Gastrocnemius medialis (tissue), 4 donors: ENCODE measurements around the gene DDAH1. TPM values are rescaled to one million over a fixed set of nuclear protein-coding genes. Genes with fewer than 3 reads are reported as not detected.

Experiments
- ATAC-seq, 2 donors: fragments of 150-250 bp; one replicate each; pipeline ENCODE4 v1.9.1; 2016
- DNase-seq, 2 donors: peaks; one replicate each; pipeline ENCODE4 v3.0.0-alpha.2; 2019
- H3K27ac ChIP-seq, 4 donors: fragments of 200-600 bp; sonication (generic); 1 replicate in 1 of 4; 2 replicates in 3 of 4; pipeline ENCODE4 v1.5.1; 2016 to 2018; ENCODE audit warnings: mild to moderate bottlenecking in 2 of 4, moderate library complexity in 1 of 4
- H3K27me3 ChIP-seq, 3 donors: fragments of 200-600 bp; sonication (generic) in 2 of 3; 1 replicate in 1 of 3; 2 replicates in 2 of 3; pipeline versions ENCODE4 v1.5.1 to v1.6.0; 2016 to 2019; ENCODE audit warnings: mild to moderate bottlenecking in 1 of 3, moderate library complexity in 1 of 3
- H3K36me3 ChIP-seq, 2 donors: fragments of 200-600 bp; sonication (generic) in 1 of 2; one replicate each; pipeline ENCODE4 v1.5.1; 2017 to 2018
- H3K4me1 ChIP-seq, 2 donors: fragments of 200-600 bp; sonication (generic) in 1 of 2; one replicate each; pipeline ENCODE4 v1.5.1; 2016 to 2017; ENCODE audit warnings: mild to moderate bottlenecking in 2 of 2
- H3K4me3 ChIP-seq, 4 donors: fragments of 200-600 bp; sonication (generic) in 3 of 4; 1 replicate in 1 of 4; 2 replicates in 3 of 4; pipeline ENCODE4 v1.5.1; 2016 to 2019; ENCODE audit warnings: mild to moderate bottlenecking in 2 of 4
- H3K9me3 ChIP-seq, 3 donors: fragments of 200-600 bp; sonication (generic) in 2 of 3; 1 replicate in 1 of 3; 2 replicates in 2 of 3; pipeline ENCODE4 v1.5.1; 2016 to 2019
- POLR2A ChIP-seq, 2 donors: fragments of 450-650 bp; IDR thresholded peaks; one replicate each; pipeline ENCODE4 v1.6.1; 2017; ENCODE audit warnings: antibody characterized with exemption in 2 of 2, mild to moderate bottlenecking in 2 of 2, moderate library complexity in 2 of 2
- in situ Hi-C, 4 donors: fragments of 200-750 bp; cut with MboI; loops; one replicate each; pipeline versions ENCODE4 v1.15.0 to v1.8.0; 2017; ENCODE audit warnings: low sequenced_read_pairs in 4 of 4
- intact Hi-C: fragments of 100-400 bp; cut with DNase I; formaldehyde crosslinking; loops from one replicate; pipeline ENCODE4 v1.15.1; 2023; ENCODE audit warnings: low total_unique reads
- total RNA-seq, 4 donors: library from RNA; depleted of rRNA; stranded (reverse); fragments of >200 nt; gene quantifications; one replicate each; pipeline versions ENCODE4 v1.1.0 to v1.2.3, GENCODE V29; 2016
- TF ChIP-seq, protein P1 (sequence below), 5 experiments: fragments of 450-650 bp in 3 of 5; fragments of 200-600 bp in 2 of 5; sonication (generic) in 2 of 5; IDR thresholded peaks in 4 of 5; conservative IDR thresholded peaks in 1 of 5; 1 replicate in 4 of 5; 2 replicates in 1 of 5; pipeline ENCODE4 v1.5.1; 2016 to 2019; ENCODE audit warnings: antibody characterized with exemption in 5 of 5, mild to moderate bottlenecking in 3 of 5, moderate library complexity in 3 of 5

Gene DDAH1
- total RNA-seq, 4 donors from 2014 or later: 5.9 to 28.7 (median 13.2) TPM

DNA sequence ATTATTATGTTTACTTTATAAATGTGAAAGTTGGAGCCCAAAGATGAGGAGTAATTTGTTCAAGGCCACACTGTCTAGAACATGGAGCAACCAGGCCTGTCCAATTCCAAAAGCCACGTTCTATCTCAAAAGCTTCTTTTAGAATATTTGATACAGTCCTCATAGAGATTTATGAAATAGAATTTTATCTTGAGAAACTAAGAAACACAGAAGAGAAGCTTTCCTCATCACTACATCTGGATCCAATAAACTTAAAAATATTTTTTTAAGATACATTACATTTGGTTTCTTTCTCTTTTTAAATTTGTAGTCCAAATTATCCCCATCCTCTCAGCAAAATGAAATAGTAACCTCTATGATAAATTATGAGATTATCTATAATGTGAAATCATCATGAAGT lies 58.9 kb downstream of the DDAH1 start:
- Histone ChIP-seq H3K4me1 (peaks cover 21 to 23% of the 10 kb centered on the region in 2 donors), H3K4me3 (no peak overlapping the region), H3K27me3 (no peaks in the 10 kb centered on the region), H3K27ac (no peak overlapping the region), H3K9me3 (no peaks in the 10 kb centered on the region), H3K36me3 (no peaks in the 10 kb centered on the region)
- TF ChIP-seq, protein P1, sequence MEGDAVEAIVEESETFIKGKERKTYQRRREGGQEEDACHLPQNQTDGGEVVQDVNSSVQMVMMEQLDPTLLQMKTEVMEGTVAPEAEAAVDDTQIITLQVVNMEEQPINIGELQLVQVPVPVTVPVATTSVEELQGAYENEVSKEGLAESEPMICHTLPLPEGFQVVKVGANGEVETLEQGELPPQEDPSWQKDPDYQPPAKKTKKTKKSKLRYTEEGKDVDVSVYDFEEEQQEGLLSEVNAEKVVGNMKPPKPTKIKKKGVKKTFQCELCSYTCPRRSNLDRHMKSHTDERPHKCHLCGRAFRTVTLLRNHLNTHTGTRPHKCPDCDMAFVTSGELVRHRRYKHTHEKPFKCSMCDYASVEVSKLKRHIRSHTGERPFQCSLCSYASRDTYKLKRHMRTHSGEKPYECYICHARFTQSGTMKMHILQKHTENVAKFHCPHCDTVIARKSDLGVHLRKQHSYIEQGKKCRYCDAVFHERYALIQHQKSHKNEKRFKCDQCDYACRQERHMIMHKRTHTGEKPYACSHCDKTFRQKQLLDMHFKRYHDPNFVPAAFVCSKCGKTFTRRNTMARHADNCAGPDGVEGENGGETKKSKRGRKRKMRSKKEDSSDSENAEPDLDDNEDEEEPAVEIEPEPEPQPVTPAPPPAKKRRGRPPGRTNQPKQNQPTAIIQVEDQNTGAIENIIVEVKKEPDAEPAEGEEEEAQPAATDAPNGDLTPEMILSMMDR (IDR thresholded peaks at IDR 0.05 in 4 of 5, conservative IDR thresholded peaks at IDR 0.05 in 1 of 5): no peak
- TF ChIP-seq POLR2A (IDR thresholded peaks at IDR 0.05): no peak
- in situ Hi-C loops: no loop called here
- ATAC-seq (no peak), DNase-seq (no peak)
- intact Hi-C loops: loop anchor here (5.0 kb wide), 1 partner anchor 176 kb away; the partner anchor contains the start of gene CCN1

GRCh38 chr1:85404408-85404807 lies 60.6 kb downstream of the DDAH1 start:
- Histone ChIP-seq H3K9me3 (no peaks in the 10 kb centered on the region), H3K4me1 (peaks cover 21 to 23% of the 10 kb centered on the region in 2 donors), H3K27ac (no peak overlapping the region), H3K27me3 (no peaks in the 10 kb centered on the region), H3K4me3 (no peak overlapping the region), H3K36me3 (no peaks in the 10 kb centered on the region)
- intact Hi-C loops: no loop called here
- no peak for ATAC-seq
- no peak for TF ChIP-seq POLR2A (IDR thresholded peaks at IDR 0.05)
- TF ChIP-seq, protein P1 (IDR thresholded peaks at IDR 0.05 in 4 of 5, conservative IDR thresholded peaks at IDR 0.05 in 1 of 5): no peak
- DNase-seq: no peak
- in situ Hi-C loops: no loop called here

- H3K4me1 ChIP-seq: peaks cover 3 to 10% of the 10 kb centered on the region in 2 donors
- TF ChIP-seq POLR2A (IDR thresholded peaks at IDR 0.05): no peak
- TF ChIP-seq, protein P1 (IDR thresholded peaks at IDR 0.05 in 4 of 5, conservative IDR thresholded peaks at IDR 0.05 in 1 of 5): peak; percentile 19 to 60 (median 42)
- H3K36me3 ChIP-seq: no peaks in the 10 kb centered on the region
- no peaks in the 10 kb centered on the region for H3K9me3 ChIP-seq
- in situ Hi-C loops (loop anchor here in 2 of 4 donors (5.0 kb wide), 2 partner anchors 86 to 91 kb away; no protein-coding TSS in a partner anchor), intact Hi-C loops (loop anchor here (2.0 to 5.0 kb wide), 2 partner anchors 56 to 90 kb away; no protein-coding TSS in a partner anchor)
- peak; percentile 75 to 76 for ATAC-seq
- no peak overlapping the region for H3K4me3 ChIP-seq
- peak overlapping the region in 1 of 4 donors; percentile 11 for H3K27ac ChIP-seq
- no peaks in the 10 kb centered on the region for H3K27me3 ChIP-seq
- DNase-seq: no peak
These were observed 66.4 kb downstream of the DDAH1 start for GRCh38 chr1:85398391-85399064.

DNA sequence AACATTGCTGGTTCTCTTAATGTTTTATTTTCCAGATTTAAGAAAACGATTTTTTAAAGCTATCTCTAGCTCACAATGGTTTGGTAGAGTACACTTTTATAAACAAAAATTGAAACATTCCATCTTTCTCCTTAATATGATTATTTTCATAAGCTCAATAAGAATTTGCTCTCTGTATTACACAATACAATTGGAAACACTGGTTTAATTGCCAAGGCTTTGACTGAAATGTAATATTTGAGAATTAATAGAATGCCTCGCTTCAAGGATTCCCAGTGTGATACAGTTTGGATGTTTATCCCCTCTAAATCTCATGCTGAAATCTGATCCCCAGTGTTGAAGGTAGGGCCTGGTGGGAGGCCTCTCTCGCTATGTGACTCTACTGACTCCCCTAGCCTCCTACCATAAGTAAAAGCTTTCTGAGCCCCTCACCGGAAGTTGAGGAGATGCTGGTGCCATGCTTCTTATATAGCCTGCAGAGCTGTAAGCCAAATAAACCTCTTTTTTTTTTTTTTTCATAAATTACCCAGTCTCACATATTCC lies 67.4 kb downstream of the DDAH1 start:
- in situ Hi-C loops: loop anchor here in 2 of 4 donors (5.0 kb wide), 2 partner anchors 85 to 90 kb away; no protein-coding TSS in a partner anchor
- intact Hi-C loops: loop anchor here (2.0 to 5.0 kb wide), 2 partner anchors 55 to 89 kb away; no protein-coding TSS in a partner anchor
- no peak for ATAC-seq

More for the DNA sequence above, 67.4 kb downstream of the DDAH1 start:
- Histone ChIP-seq H3K36me3 (no peaks in the 10 kb centered on the region), H3K27me3 (no peaks in the 10 kb centered on the region), H3K27ac (no peak overlapping the region), H3K4me3 (no peak overlapping the region), H3K4me1 (peaks cover 0 to 10% of the 10 kb centered on the region in 2 donors), H3K9me3 (no peaks in the 10 kb centered on the region)
- TF ChIP-seq POLR2A (IDR thresholded peaks at IDR 0.05): no peak
- TF ChIP-seq, protein P1 (IDR thresholded peaks at IDR 0.05 in 4 of 5, conservative IDR thresholded peaks at IDR 0.05 in 1 of 5): no peak
- DNase-seq: no peak
